Effector memory CD8-positive, alpha-beta T cell (primary cell): ENCODE data around the gene DDX60.
"Not testable (repeated sequence)": the region's sequence is repeated elsewhere in the genome, so short reads cannot be mapped to it uniquely, and the experiment has no call there.

Experiments
- ATAC-seq: fragments of 150-1000 bp; cut with Tn5 transposase; replicated peaks from 2 replicates; pipeline ENCODE4 v1.10.0; 2021; ENCODE audit warnings: mild to moderate bottlenecking, moderate library complexity
- DNase-seq, 3 experiments: peaks; one replicate each; pipeline ENCODE4 v3.0.0; 2021
- H3K27ac Mint-ChIP-seq, 2 donors: one replicate each; pipeline ENCODE4 v1.8.0; 2022; ENCODE audit warnings: mild to moderate bottlenecking in 2 of 2, mixed read lengths in 2 of 2, moderate library complexity in 2 of 2
- H3K27me3 Mint-ChIP-seq, 2 donors: one replicate each; pipeline ENCODE4 v1.8.0; 2022; ENCODE audit warnings: mixed read lengths in 2 of 2
- H3K36me3 Mint-ChIP-seq: one replicate; pipeline ENCODE4 v1.8.0; 2022; ENCODE audit warnings: mild to moderate bottlenecking, moderate library complexity, mixed read lengths; ENCODE audit not compliant: insufficient read depth
- H3K4me1 Mint-ChIP-seq, 2 donors: one replicate each; pipeline ENCODE4 v1.8.0; 2022; ENCODE audit warnings: low read depth in 2 of 2, mixed read lengths in 2 of 2
- H3K4me3 Mint-ChIP-seq, 2 donors: one replicate each; pipeline ENCODE4 v1.8.0; 2022; ENCODE audit warnings: mild to moderate bottlenecking in 2 of 2, mixed read lengths in 2 of 2, moderate library complexity in 2 of 2
- H3K9me3 Mint-ChIP-seq, 2 donors: one replicate each; pipeline ENCODE4 v1.8.0; 2022; ENCODE audit warnings: mixed read lengths in 2 of 2

Gene DDX60

DNA sequence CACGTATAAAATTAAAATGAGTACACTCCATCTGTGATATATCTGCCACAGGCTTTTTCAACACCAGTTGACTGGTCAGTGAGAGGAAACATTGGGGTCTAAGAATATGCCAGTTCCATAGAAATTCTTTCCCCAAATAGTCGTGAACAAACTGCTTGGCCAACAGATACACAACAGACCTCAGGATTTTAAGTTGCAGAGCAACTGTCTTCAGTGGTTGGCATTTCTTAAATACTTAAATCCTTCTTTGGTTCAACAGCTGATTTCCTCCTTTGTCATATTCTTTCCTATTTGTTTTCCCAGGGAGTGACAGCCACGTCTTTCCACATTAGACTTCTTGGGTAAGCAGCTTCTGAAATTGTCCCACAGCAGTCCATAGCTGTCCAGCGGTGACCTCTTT is 7.0 kb upstream of the DDX60 start:
- no peak overlapping the region for H3K4me3 Mint-ChIP-seq
- H3K27ac Mint-ChIP-seq: no peak overlapping the region

DNA sequence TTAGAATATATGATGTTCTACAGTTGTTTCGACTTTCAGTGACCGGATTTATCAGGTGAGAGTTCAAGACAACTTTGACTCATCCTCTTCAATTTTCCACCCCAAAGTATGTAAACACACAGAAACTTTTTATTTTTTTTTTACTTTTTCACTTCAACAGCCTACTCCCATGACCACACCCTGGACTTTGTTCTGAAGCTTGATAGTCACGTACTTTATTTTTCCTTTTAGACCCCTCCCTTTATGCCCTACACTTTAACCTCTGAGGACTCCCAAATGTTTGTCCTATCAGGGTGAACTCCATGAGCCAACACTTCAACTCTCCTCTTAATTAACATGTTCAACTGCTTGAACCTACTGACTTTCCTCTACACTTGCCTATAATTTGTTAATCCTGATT is 2.5 kb upstream of the DDX60 start:
- Mint-ChIP-seq H3K27me3 (no peaks in the 10 kb centered on the region), H3K9me3 (no peaks in the 10 kb centered on the region), H3K27ac (no peak overlapping the region), H3K4me3 (no peak overlapping the region), H3K4me1 (peaks cover 15 to 21% of the 10 kb centered on the region in 2 donors), H3K36me3 (peaks cover 16% of the 10 kb centered on the region)
- DNase-seq (no peak), ATAC-seq (no peak)

More for the DNA sequence above, 7.0 kb upstream of the DDX60 start:
- H3K4me1 Mint-ChIP-seq: no peaks in the 10 kb centered on the region
- no peak for DNase-seq
- no peak for ATAC-seq
- no peaks in the 10 kb centered on the region for H3K9me3 Mint-ChIP-seq
- no peaks in the 10 kb centered on the region for H3K36me3 Mint-ChIP-seq
- H3K27me3 Mint-ChIP-seq: peaks cover 0 to 18% of the 10 kb centered on the region in 2 donors

DNA sequence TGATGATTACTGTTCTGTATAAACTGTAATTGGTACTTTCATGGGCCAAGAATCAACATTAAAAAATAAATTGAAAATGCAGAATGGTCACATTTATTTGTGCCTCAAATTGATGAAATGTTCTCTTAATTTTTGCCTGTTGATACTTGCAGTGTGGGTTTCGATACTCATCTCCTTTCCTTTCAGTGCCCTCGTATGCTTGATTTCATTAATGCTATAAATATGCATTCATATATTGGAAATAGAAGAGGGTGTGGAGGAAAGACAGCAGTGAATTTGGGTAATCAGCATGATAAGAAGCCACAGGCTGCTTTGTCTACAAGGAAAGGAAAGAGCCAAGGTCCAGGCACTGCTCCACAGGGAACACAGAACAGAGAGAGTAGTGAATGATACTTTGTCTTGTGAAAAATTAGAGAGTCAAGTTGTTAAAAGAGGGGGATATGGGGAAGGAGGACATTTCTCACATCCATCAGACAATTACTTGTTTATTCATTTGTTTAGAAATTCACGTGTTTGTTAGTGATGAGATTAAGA is 1.0 kb upstream of the DDX60 start:
- DNase-seq: no peak
- Mint-ChIP-seq H3K36me3 (peaks cover 16% of the 10 kb centered on the region), H3K27ac (peak overlapping the region; percentile 100), H3K27me3 (no peaks in the 10 kb centered on the region), H3K4me1 (peaks cover 18 to 32% of the 10 kb centered on the region in 2 donors), H3K4me3 (peak overlapping the region; percentile 97 to 99), H3K9me3 (no peaks in the 10 kb centered on the region)
- ATAC-seq: no peak

DNA sequence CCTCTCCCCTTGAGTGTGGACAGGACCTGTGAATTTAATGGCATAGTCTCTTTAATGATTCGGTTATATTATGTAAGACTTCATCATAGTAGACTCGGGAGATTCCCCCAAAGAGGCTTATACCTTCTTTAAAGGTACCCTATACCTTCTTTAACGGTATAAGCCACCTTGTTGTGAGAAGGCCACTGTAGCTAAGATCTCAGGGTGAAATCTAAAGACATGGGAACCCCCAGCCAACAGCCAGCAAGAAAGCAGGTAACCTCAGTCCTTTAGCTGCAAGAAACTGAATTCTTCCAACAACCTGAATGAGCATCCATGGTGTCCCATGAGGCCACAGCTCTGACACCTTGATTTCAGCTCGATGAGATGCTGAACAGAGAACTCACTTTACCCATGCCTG is 931 bp downstream of the DDX60 start:
- no peaks in the 10 kb centered on the region for H3K27me3 Mint-ChIP-seq
- H3K36me3 Mint-ChIP-seq: peaks cover 16% of the 10 kb centered on the region
- H3K27ac Mint-ChIP-seq: peak overlapping the region; percentile 100
- no peaks in the 10 kb centered on the region for H3K9me3 Mint-ChIP-seq
- peaks cover 24 to 48% of the 10 kb centered on the region in 2 donors for H3K4me1 Mint-ChIP-seq
- H3K4me3 Mint-ChIP-seq: peak overlapping the region; percentile 97 to 99
- DNase-seq: peak in 1 of 3 experiments; percentile 20
- ATAC-seq: peak; percentile 4

DNA sequence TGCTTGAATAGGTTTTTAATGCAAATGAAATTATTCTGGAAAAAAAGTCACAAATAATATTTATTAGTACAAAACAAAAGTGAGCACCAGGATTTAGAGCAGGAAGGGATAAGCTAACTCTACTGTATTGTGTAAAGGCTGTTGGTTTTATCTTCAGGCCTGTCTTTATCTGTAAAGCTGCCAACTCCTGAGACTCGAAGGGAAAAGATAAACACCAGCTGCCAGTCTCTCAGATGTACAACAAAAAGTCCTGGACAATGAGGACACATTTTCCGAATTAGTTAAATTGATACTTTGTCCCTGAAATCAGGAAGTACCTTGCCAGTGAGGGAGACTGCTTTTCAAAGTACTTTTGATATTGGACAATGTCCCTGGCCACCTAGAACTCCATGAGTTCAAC is 8.8 kb downstream of the DDX60 start:
- no peak overlapping the region for H3K4me3 Mint-ChIP-seq
- H3K27me3 Mint-ChIP-seq: no peaks in the 10 kb centered on the region
- ATAC-seq (no peak), DNase-seq (no peak)
- H3K36me3 Mint-ChIP-seq: peaks cover 32% of the 10 kb centered on the region
- H3K9me3 Mint-ChIP-seq: no peaks in the 10 kb centered on the region
- peak overlapping the region; percentile 21 to 66 for H3K27ac Mint-ChIP-seq
- peaks cover 11 to 42% of the 10 kb centered on the region in 2 donors for H3K4me1 Mint-ChIP-seq

DNA sequence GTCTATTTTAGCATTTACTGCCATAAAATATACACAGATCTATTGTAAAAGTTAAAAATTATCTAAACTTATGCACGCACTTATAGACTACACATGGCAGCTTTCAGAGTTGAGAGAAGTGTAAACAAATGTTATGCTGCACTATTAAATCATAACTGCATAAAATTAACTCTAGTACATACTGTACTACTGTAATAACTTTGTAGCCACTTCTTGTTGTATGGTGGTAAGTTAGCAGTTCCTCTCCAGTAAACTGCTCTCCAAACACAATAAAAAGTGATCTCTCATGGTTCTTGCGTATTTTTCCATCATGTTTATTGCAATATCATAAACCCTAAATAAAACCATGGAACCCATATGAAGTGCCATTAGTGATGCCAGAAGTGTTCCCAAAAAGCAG is 9.6 kb downstream of the DDX60 start:
- H3K36me3 Mint-ChIP-seq: peaks cover 38% of the 10 kb centered on the region
- ATAC-seq (no peak), DNase-seq (no peak)
- no peak overlapping the region for H3K4me3 Mint-ChIP-seq
- H3K27me3 Mint-ChIP-seq: no peaks in the 10 kb centered on the region
- H3K9me3 Mint-ChIP-seq: no peaks in the 10 kb centered on the region
- H3K27ac Mint-ChIP-seq: peak overlapping the region; percentile 21 to 66
- H3K4me1 Mint-ChIP-seq: peaks cover 6 to 34% of the 10 kb centered on the region in 2 donors

DNA sequence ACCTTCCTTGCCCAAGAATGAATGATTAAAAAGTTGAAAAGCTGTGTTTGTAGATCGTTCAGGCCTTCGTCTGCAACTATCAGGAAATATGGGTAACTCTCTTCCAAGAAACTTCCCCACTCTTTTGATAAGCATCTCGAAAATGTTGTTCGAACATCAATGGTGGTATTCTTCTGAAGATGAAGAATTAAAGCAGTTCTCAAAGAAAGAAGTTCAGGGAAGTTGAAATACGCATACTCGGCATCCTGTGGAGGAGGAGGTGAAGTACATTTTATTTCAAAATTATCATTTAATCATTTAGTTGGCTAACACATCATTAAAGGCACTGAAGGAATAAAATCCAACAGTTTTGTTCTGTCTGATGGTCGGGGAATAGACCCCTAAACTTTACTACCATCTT is 12.1 kb downstream of the DDX60 start:
- no peaks in the 10 kb centered on the region for H3K9me3 Mint-ChIP-seq
- peaks cover 43% of the 10 kb centered on the region for H3K36me3 Mint-ChIP-seq
- H3K27me3 Mint-ChIP-seq: no peaks in the 10 kb centered on the region
- DNase-seq: no peak
- peak overlapping the region in 1 of 2 donors; percentile 28 for H3K27ac Mint-ChIP-seq
- H3K4me3 Mint-ChIP-seq: no peak overlapping the region
- H3K4me1 Mint-ChIP-seq: peaks cover 0 to 14% of the 10 kb centered on the region in 2 donors
- no peak for ATAC-seq

DNA sequence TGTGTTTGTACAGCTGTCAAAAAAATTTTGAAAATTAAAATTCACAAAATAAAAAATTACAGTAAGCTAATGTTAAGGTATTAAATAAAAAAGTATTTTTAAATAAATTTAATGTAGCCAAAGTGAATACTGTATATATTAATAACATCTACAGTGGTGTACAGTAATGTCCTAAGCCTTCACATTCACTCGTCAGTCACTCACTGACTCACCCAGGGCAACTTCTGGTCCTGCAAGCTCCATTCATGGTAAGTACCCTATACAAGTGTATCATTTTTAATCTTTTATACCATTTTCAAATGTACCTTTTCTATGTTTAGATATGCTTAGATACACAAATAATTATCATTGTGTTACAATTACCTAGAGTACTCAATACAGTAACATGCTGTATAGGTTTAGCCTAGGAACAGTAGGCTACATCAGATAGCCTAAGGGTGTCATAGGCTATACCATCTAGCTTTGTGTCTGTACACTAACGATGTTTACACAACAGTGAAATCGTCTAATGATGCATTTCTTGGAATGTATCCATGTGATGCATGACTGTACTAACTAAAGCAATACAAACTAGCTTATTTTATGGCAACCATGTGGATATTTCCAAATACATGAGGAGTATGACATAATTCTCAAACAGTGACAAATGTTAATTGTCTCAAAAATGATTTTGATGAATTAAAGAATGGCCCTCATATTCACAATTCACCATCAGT is 13.7 kb downstream of the DDX60 start:
- no peak overlapping the region for H3K27ac Mint-ChIP-seq
- no peak overlapping the region for H3K4me3 Mint-ChIP-seq
- DNase-seq: no peak

DNA sequence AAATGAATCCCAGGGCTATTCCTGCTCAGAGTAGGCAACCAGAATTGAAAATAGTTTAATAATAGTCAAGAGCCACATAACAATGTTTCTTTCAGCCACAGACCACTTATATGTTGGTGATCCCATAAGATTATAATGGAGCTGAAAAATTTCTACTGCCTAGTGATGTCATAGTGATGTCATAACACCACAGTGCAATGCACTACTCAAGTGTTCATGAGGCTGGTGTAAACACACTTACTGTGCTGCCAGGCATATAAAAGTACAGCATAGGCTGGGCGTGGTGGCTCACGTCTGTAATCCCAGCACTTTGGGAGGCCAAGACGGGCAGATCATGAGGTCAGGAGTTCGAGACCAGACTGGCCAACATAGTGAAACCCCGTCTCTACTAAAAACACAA is 15.1 kb downstream of the DDX60 start:
- ATAC-seq, H3K4me3 Mint-ChIP-seq, H3K27me3 Mint-ChIP-seq, DNase-seq, H3K4me1 Mint-ChIP-seq, H3K9me3 Mint-ChIP-seq: not testable (repeated sequence)
- Mint-ChIP-seq H3K27ac (peak overlapping the region in 1 of 2 donors; percentile 56), H3K36me3 (peaks cover 41% of the 10 kb centered on the region)

More for the DNA sequence above, 13.7 kb downstream of the DDX60 start:
- Mint-ChIP-seq H3K27me3 (no peaks in the 10 kb centered on the region), H3K36me3 (peaks cover 38% of the 10 kb centered on the region), H3K4me1 (peaks cover 0 to 7% of the 10 kb centered on the region in 2 donors), H3K9me3 (no peaks in the 10 kb centered on the region)
- no peak for ATAC-seq

DNA sequence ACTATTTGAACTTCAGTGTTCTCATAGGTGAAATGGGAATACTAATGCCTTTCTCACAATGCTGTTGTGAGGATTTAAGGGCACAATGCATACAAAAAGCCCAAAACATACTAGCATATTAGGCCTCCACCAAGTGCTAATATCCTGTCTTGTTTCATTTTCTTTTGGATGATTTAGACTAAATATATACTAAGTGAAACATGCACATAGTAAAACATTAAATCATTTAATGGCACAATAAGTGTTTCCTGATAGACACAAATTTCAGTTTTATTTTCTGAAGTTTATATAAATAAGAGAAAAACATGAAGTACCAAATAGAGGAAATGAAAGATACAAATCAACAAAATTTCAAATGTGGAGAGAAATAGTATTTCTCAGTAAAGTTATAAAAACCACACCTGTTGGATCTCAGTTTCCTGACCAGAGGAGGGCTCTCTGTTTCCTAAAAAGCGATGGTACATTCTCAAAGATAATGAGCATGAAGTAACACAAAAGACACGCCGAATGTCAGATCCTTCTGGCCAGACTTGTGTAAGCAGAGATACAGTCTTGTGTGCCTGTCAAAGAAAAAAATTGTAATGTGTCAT is 25.1 kb downstream of the DDX60 start:
- no peaks in the 10 kb centered on the region for H3K9me3 Mint-ChIP-seq
- H3K36me3 Mint-ChIP-seq: peaks cover 44% of the 10 kb centered on the region
- ATAC-seq (no peak), DNase-seq (no peak)
- H3K27me3 Mint-ChIP-seq: no peaks in the 10 kb centered on the region
- no peak overlapping the region for H3K4me3 Mint-ChIP-seq
- H3K27ac Mint-ChIP-seq: no peak overlapping the region
- H3K4me1 Mint-ChIP-seq: peaks cover 3 to 18% of the 10 kb centered on the region in 2 donors

DNA sequence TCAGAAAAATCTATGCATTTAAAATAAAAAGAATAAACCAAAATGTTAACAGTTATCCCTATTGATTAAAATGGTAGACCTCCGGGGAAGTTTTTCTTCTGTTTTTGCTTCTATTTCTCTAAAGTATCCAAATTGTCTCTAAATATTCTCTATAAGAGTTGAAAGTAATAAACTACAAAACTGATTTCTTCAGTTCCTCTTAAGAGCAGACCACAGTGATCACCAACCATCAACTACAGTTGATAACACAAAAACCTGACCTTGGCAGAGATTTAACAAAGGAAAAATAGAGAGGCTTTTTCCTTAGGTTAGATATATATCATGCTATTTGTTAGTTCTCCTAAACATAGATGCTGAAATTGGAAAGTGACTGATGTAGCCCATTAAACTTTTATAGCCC is 27.3 kb downstream of the DDX60 start:
- H3K27me3 Mint-ChIP-seq: no peaks in the 10 kb centered on the region
- DNase-seq (no peak), ATAC-seq (no peak)
- H3K36me3 Mint-ChIP-seq: peaks cover 33% of the 10 kb centered on the region
- H3K4me3 Mint-ChIP-seq: no peak overlapping the region
- peaks cover 1 to 9% of the 10 kb centered on the region in 2 donors for H3K4me1 Mint-ChIP-seq
- no peak overlapping the region for H3K27ac Mint-ChIP-seq
- H3K9me3 Mint-ChIP-seq: no peaks in the 10 kb centered on the region

DNA sequence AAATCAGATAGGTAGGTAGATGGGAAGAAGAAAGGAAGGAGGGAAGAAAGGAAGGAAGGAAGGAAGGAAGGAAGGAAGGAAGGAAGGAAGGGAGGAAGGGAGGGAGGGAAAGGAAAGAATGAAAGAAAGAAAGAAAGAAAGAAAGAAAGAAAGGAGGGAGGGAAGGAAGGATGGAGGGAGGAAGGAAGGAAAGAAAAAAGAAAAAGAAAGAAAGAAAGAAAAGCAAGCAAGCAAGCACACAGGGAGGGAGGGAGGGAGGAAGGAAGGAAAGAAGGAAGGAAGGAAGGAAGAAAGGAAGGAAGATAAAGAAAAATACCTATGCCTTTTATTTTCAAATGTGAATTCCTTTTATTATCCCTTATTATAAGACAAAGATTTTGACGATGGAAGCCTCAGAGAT is 32.7 kb downstream of the DDX60 start:
- not testable (repeated sequence) for ATAC-seq, DNase-seq, H3K4me1 Mint-ChIP-seq, H3K9me3 Mint-ChIP-seq, H3K4me3 Mint-ChIP-seq, H3K27me3 Mint-ChIP-seq
- H3K27ac Mint-ChIP-seq: peak overlapping the region in 1 of 2 donors; percentile 41
- peaks cover 38% of the 10 kb centered on the region for H3K36me3 Mint-ChIP-seq

DNA sequence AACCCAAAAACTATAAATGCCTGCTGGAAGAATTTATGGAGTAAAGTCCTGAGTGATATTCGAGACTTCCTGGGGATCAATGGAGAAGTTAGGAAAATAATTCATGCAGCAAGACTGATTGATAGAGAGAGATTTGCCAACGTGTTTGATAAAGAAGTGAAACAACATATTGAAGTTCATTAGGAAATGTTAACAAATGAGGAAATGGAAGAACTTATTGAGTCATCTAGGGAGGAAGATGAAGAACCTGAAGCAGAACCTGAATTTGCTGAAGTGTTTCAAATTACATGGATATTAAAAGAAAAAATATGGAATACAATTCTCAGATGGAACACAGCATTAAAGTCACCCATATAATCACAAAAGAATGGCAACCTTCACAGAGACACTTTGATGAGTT is 39.0 kb downstream of the DDX60 start:
- peaks cover 0 to 4% of the 10 kb centered on the region in 2 donors for H3K4me1 Mint-ChIP-seq
- H3K4me3 Mint-ChIP-seq: no peak overlapping the region
- H3K36me3 Mint-ChIP-seq: peaks cover 76% of the 10 kb centered on the region
- H3K9me3 Mint-ChIP-seq: no peaks in the 10 kb centered on the region
- no peak for ATAC-seq
- no peak overlapping the region for H3K27ac Mint-ChIP-seq
- no peaks in the 10 kb centered on the region for H3K27me3 Mint-ChIP-seq
- no peak for DNase-seq

DNA sequence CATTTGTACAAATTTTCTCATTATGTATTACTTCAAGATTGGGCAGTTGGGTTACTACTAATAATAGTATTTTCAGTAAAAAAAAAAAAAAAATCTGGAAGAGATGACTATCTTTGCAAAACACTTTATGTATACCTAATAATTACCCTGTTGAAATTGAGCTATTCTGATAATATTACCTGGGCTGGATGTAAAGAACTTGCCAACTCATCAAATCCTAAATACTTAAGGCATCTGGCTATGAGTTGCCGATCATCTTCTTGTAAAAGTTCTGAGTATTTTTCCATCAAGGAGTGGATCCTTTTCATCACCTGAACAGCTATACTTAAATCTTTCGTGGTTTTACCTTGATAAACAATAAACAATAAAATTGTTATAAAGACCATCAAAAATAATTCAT is 42.7 kb downstream of the DDX60 start:
- H3K36me3 Mint-ChIP-seq: peaks cover 85% of the 10 kb centered on the region
- DNase-seq (no peak), ATAC-seq (no peak)
- H3K4me3 Mint-ChIP-seq: no peak overlapping the region
- H3K27ac Mint-ChIP-seq: no peak overlapping the region
- no peaks in the 10 kb centered on the region for H3K9me3 Mint-ChIP-seq
- peaks cover 0 to 4% of the 10 kb centered on the region in 2 donors for H3K4me1 Mint-ChIP-seq
- H3K27me3 Mint-ChIP-seq: no peaks in the 10 kb centered on the region
